Neural cell (in vitro differentiated cells): ENCODE measurements around the gene RFT1. TPM values are rescaled to one million over a fixed set of nuclear protein-coding genes. Genes with fewer than 3 reads are reported as not detected.

ENCODE experiments used
- H2AFZ ChIP-seq: fragments of 200-600, 300-800 bp; sonication (generic), shearing (Covaris generic); 2 replicates; pipeline ENCODE4 v1.6.0; 2014; ENCODE audit warnings: low read depth, mild to moderate bottlenecking, antibody characterized with exemption, low read length, moderate library complexity
- H3F3A ChIP-seq: fragments of 200-600 bp; shearing (Covaris generic); 2 replicates; pipeline ENCODE4 v1.6.1; 2016; ENCODE audit warnings: mild to moderate bottlenecking, moderate library complexity, mixed read lengths, antibody characterized with exemption, low read length; ENCODE audit not compliant: insufficient read depth, poor library complexity, severe bottlenecking
- H3K27ac ChIP-seq: fragments of 200-600, 300-800 bp; sonication (generic), shearing (Covaris generic); 2 replicates; pipeline ENCODE4 v1.5.1; 2014; ENCODE audit warnings: mild to moderate bottlenecking, low read length, moderate library complexity
- H3K27me3 ChIP-seq: fragments of 300-800, 200-600 bp; sonication (generic), shearing (Covaris generic); 2 replicates; pipeline ENCODE4 v1.6.0; 2014; ENCODE audit warnings: mild to moderate bottlenecking, low read depth, low read length, moderate library complexity; ENCODE audit not compliant: insufficient read depth
- H3K36me3 ChIP-seq: fragments of 300-800, 200-600 bp; sonication (generic), shearing (Covaris generic); 2 replicates; pipeline ENCODE4 v1.5.1; 2014; ENCODE audit warnings: mild to moderate bottlenecking, antibody characterized with exemption, low read length, moderate library complexity; ENCODE audit not compliant: insufficient read depth
- H3K4me2 ChIP-seq: fragments of 300-800, 200-600 bp; sonication (generic), shearing (Covaris generic); 2 replicates; pipeline ENCODE4 v1.6.0; 2014; ENCODE audit warnings: mild to moderate bottlenecking, low read length
- H3K4me3 ChIP-seq: fragments of 300-800, 200-600 bp; sonication (generic), shearing (Covaris generic); 2 replicates; pipeline ENCODE4 v1.5.1; 2014; ENCODE audit warnings: mild to moderate bottlenecking, low read length, moderate library complexity
- H3K79me2 ChIP-seq: fragments of 200-600 bp; shearing (Covaris generic); replicated peaks from 2 replicates; pipeline ENCODE4 v1.6.0; 2014; ENCODE audit warnings: mild to moderate bottlenecking, low read length, moderate library complexity; ENCODE audit not compliant: insufficient read depth
- H3K9ac ChIP-seq: fragments of 300-800, 200-600 bp; sonication (generic), shearing (Covaris generic); 2 replicates; pipeline ENCODE4 v1.6.1; 2016; ENCODE audit warnings: mild to moderate bottlenecking, low read length, mixed read lengths
- H3K9me2 ChIP-seq: fragments of 200-600 bp; shearing (Covaris generic); 2 replicates; pipeline ENCODE4 v1.6.1; 2016; ENCODE audit warnings: mild to moderate bottlenecking, low read length, mixed read lengths; ENCODE audit not compliant: insufficient read depth
- H3K9me3 ChIP-seq: fragments of 200-600, 300-800 bp; sonication (generic), shearing (Covaris generic); 2 replicates; pipeline ENCODE4 v1.6.1; 2016; ENCODE audit warnings: mild to moderate bottlenecking, mixed run types, low read length, moderate library complexity, mixed read lengths
- H4K20me1 ChIP-seq: fragments of 200-600 bp; shearing (Covaris generic); 2 replicates; pipeline ENCODE4 v1.6.1; 2016; ENCODE audit warnings: mild to moderate bottlenecking, mixed run types; ENCODE audit not compliant: insufficient read depth
- EP300 ChIP-seq: fragments of 450-650 bp; conservative IDR thresholded peaks from 2 replicates; pipeline ENCODE4 v1.6.1; 2014; ENCODE audit warnings: antibody characterized with exemption, mild to moderate bottlenecking, moderate library complexity; ENCODE audit not compliant: poor library complexity, severe bottlenecking
- EZH2 ChIP-seq: fragments of 200-600, 300-800 bp; shearing (Covaris generic), sonication (generic); IDR thresholded peaks from 2 replicates; pipeline ENCODE4 v1.6.1; 2014; ENCODE audit warnings: antibody characterized with exemption, low read length, borderline replicate concordance, mild to moderate bottlenecking; ENCODE audit not compliant: insufficient read depth, poor library complexity, severe bottlenecking
- MXI1 ChIP-seq: fragments of 450-650 bp; conservative IDR thresholded peaks from 2 replicates; pipeline ENCODE4 v1.6.1; 2014; ENCODE audit warnings: antibody characterized with exemption, mild to moderate bottlenecking; ENCODE audit not compliant: poor library complexity, severe bottlenecking
- POLR2AphosphoS5 ChIP-seq: IDR thresholded peaks from 2 replicates; pipeline ENCODE4 v1.6.1; 2012
- RAD21 ChIP-seq: fragments of 450-650 bp; conservative IDR thresholded peaks from 2 replicates; pipeline ENCODE4 v1.6.1; 2014; ENCODE audit warnings: antibody characterized with exemption, mild to moderate bottlenecking, moderate library complexity
- REST ChIP-seq: IDR thresholded peaks from 2 replicates; pipeline ENCODE4 v1.6.1; 2012; ENCODE audit warnings: borderline replicate concordance
- SMC3 ChIP-seq: fragments of 450-650 bp; conservative IDR thresholded peaks from 2 replicates; pipeline ENCODE4 v1.6.1; 2014; ENCODE audit warnings: antibody characterized with exemption, mild to moderate bottlenecking, moderate library complexity; ENCODE audit not compliant: poor library complexity
- TAF1 ChIP-seq: IDR thresholded peaks from 2 replicates; pipeline ENCODE4 v1.6.1; 2012; ENCODE audit warnings: low read depth
- polyA plus RNA-seq: library from polyadenylated mRNA; depleted of rRNA; stranded (reverse); fragments of >200 nt; gene quantifications from 2 replicates; pipeline ENCODE4 v1.2.3, GENCODE V29; 2014
- TF ChIP-seq, protein P1 (sequence below): fragments of 450-650 bp; IDR thresholded peaks from 2 replicates; pipeline ENCODE4 v1.5.1; 2014; ENCODE audit warnings: antibody characterized with exemption, mild to moderate bottlenecking, moderate library complexity; ENCODE audit not compliant: poor library complexity, severe bottlenecking

Gene RFT1
- polyA plus RNA-seq, 1 donor from 2014 or later, result 6.1 TPM

GRCh38 chr3:53083949-53084309 is 46.3 kb downstream of the RFT1 start:
- Histone ChIP-seq H3K36me3 (no peaks in the 10 kb centered on the region), H3K9me3 (no peaks in the 10 kb centered on the region), H3K4me3 (no peak overlapping the region), H3K9me2 (no peaks in the 10 kb centered on the region), H3F3A (no peaks in the 10 kb centered on the region), H3K9ac (no peak overlapping the region), H3K4me2 (no peak overlapping the region), H3K27me3 (no peaks in the 10 kb centered on the region), H3K27ac (no peak overlapping the region), H4K20me1 (no peaks in the 10 kb centered on the region), H2AFZ (no peak overlapping the region), H3K79me2 (no peaks in the 10 kb centered on the region)
- TF ChIP-seq, protein P1, sequence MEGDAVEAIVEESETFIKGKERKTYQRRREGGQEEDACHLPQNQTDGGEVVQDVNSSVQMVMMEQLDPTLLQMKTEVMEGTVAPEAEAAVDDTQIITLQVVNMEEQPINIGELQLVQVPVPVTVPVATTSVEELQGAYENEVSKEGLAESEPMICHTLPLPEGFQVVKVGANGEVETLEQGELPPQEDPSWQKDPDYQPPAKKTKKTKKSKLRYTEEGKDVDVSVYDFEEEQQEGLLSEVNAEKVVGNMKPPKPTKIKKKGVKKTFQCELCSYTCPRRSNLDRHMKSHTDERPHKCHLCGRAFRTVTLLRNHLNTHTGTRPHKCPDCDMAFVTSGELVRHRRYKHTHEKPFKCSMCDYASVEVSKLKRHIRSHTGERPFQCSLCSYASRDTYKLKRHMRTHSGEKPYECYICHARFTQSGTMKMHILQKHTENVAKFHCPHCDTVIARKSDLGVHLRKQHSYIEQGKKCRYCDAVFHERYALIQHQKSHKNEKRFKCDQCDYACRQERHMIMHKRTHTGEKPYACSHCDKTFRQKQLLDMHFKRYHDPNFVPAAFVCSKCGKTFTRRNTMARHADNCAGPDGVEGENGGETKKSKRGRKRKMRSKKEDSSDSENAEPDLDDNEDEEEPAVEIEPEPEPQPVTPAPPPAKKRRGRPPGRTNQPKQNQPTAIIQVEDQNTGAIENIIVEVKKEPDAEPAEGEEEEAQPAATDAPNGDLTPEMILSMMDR, result no peak
- TF ChIP-seq POLR2AphosphoS5 (no peak), REST (no peak), TAF1 (no peak), MXI1 (no peak), EZH2 (no peak), SMC3 (no peak), RAD21 (no peak), EP300 (no peak)

GRCh38 chr3:53083521-53083920 is 46.7 kb downstream of the RFT1 start:
- Histone ChIP-seq H3K4me2 (no peak overlapping the region), H3K4me3 (no peak overlapping the region), H3K9ac (no peak overlapping the region)

More at GRCh38 chr3:53083521-53083920, 46.7 kb downstream of the RFT1 start:
- Histone ChIP-seq H3K27ac (no peak overlapping the region), H4K20me1 (no peaks in the 10 kb centered on the region), H3K9me2 (no peaks in the 10 kb centered on the region), H3F3A (no peaks in the 10 kb centered on the region), H3K9me3 (no peaks in the 10 kb centered on the region), H3K79me2 (no peaks in the 10 kb centered on the region), H3K36me3 (no peaks in the 10 kb centered on the region), H3K27me3 (no peaks in the 10 kb centered on the region), H2AFZ (no peak overlapping the region)
- TF ChIP-seq, protein P1, result no peak
- TF ChIP-seq REST, result no peak
